GM12875 (cell line): ENCODE data around the gene TTC22.

ENCODE experiments used
- H3K4me3 ChIP-seq: one replicate; pipeline ENCODE4 v1.5.1; 2011; ENCODE audit warnings: low read depth, low read length, control low read depth
- TF ChIP-seq, protein P1 (sequence below): IDR thresholded peaks from 2 replicates; pipeline ENCODE4 v1.5.1; 2011; ENCODE audit warnings: low read depth, mild to moderate bottlenecking, control low read depth, inconsistent platforms, low read length, moderate library complexity, borderline replicate concordance; ENCODE audit not compliant: insufficient read depth

Gene TTC22

GRCh38 chr1:54800899-54801759, at the start of gene TTC22:
TSS of gene TTC22 (minus strand) at chr1:54801323. CDS start at chr1:54801163, 160 bp downstream.
- peak within 1 kb of the TSS; percentile 58 for H3K4me3 ChIP-seq
- TF ChIP-seq, protein P1, sequence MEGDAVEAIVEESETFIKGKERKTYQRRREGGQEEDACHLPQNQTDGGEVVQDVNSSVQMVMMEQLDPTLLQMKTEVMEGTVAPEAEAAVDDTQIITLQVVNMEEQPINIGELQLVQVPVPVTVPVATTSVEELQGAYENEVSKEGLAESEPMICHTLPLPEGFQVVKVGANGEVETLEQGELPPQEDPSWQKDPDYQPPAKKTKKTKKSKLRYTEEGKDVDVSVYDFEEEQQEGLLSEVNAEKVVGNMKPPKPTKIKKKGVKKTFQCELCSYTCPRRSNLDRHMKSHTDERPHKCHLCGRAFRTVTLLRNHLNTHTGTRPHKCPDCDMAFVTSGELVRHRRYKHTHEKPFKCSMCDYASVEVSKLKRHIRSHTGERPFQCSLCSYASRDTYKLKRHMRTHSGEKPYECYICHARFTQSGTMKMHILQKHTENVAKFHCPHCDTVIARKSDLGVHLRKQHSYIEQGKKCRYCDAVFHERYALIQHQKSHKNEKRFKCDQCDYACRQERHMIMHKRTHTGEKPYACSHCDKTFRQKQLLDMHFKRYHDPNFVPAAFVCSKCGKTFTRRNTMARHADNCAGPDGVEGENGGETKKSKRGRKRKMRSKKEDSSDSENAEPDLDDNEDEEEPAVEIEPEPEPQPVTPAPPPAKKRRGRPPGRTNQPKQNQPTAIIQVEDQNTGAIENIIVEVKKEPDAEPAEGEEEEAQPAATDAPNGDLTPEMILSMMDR, result peak; percentile 87

DNA sequence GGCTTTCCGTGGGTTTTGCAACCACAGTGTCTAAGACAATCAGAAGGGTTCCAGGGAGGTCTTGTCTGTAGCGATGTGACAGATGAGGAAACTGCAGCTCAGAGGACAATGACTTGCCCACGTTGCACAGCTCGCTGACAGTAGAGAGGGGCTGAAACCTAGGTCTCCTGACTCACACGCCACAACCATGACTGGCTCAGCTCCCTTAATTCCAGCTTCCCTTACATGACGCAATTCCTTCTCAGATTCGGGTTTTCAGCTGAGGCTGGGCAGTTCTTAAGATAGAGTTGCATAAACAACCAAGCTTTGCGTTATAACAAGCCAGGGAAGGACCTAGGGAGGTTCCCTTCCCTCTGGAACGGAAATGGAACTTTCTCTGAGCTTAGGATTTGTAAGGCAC, 49.6 kb upstream of the TTC22 start:
- TF ChIP-seq, protein P1, result no peak
- H3K4me3 ChIP-seq, result no peak overlapping the region

DNA sequence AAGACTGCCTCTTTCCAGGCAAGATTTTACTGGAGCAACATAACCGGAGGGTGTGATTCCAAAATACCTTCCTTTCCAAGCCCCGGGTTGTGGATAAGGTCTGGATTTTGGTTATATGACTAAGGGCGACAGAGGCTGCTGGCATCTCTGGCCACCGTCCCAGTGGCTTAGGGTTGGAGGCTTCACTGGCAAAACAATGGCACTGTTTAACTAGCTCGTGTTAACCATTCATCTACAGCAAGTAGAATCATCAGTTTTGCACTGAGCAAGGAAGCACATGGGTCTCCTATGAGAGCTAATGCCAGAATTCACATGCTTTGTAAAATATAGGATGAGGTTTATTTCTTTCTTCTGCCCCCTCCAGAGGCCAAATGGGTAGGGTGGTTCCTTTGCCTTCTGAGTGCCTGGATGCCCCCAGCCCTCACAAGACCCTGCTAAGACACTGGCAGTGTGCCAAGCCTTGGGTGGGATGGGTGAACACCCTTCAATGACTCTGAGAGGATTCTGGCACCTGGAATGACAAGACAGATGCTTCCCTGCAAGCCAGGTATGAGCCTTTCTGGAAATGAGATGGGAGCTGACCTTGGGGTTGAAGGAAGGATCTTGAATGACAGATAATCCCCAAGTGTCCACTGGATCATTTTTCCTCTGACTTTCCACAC, 49.1 kb upstream of the TTC22 start:
- H3K4me3 ChIP-seq, result no peak overlapping the region
- TF ChIP-seq, protein P1, result no peak

GRCh38 chr1:54849219-54850068, 48.3 kb upstream of the TTC22 start:
- no peak overlapping the region for H3K4me3 ChIP-seq
- TF ChIP-seq, protein P1, result no peak

DNA sequence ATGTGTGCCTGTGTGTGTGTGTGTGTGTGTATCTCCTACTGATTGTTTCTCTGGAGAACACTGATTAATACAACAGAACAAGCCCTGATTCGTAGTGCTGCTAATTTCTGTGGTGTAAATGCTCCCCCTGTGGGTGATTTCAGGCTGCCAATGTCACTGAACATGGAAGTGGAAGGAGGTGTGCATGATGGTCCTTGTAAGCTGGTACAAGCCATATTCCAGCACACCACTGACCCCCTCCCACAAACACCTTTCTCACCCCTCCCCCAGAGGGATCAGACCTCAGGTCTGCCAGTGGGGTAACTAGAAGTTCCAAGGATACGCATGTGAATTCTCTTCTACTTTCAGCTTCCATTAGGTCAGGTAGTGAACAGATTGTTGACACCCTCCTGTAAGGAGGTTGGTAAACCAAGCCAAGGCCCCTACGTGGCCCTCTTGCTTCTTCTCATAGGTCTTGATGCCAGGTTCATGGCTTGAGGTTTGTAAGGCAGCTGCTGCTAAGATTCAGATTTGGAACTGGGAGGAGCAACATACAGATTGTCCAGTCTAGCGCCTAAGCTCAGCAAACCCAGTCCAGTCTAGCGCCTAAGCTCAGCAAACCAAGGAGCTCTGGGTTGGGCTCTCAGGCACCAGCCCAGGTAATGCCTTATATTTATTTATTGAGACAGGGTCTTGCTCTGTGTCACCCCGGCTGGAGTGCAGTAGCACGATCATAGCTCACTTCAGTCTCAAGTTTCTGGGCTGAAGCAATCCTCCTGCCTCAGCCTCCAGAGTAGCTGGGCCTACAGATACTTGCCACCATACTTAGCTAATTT, 47.2 kb upstream of the TTC22 start:
- TF ChIP-seq, protein P1, result no peak
- H3K4me3 ChIP-seq, result no peak overlapping the region

- TF ChIP-seq, protein P1, result no peak
- H3K4me3 ChIP-seq, result no peak overlapping the region
These were observed 45.7 kb upstream of the TTC22 start for GRCh38 chr1:54846716-54847284.
